Fibroblast of lung (primary cell): ENCODE data around the gene SMARCA2. TPM values are rescaled to one million over a fixed set of nuclear protein-coding genes. Genes with fewer than 3 reads are reported as not detected.

Experiments
- DNase-seq, 2 donors: peaks; one replicate each; pipeline versions ENCODE4 v3.0.0 to v3.0.0-alpha.2; 2010; ENCODE audit warnings: low read depth in 2 of 2
- H2AFZ ChIP-seq: 2 replicates; pipeline ENCODE4 v1.5.1; 2012; ENCODE audit warnings: low read length, control low read depth, inconsistent platforms
- H3K27ac ChIP-seq: 2 replicates; pipeline ENCODE4 v1.5.1; 2011; ENCODE audit warnings: low read length, control low read depth; ENCODE audit not compliant: insufficient read depth
- H3K27me3 ChIP-seq: 2 replicates; pipeline ENCODE4 v1.5.1; 2011; ENCODE audit warnings: mild to moderate bottlenecking, low read length; ENCODE audit not compliant: control insufficient read depth, insufficient read depth
- H3K36me3 ChIP-seq: 2 replicates; pipeline ENCODE4 v1.5.1; 2011; ENCODE audit warnings: low read length; ENCODE audit not compliant: control insufficient read depth, insufficient read depth
- H3K4me1 ChIP-seq: 2 replicates; pipeline ENCODE4 v1.5.1; 2011; ENCODE audit warnings: low read length; ENCODE audit not compliant: control insufficient read depth, insufficient read depth; ENCODE audit errors: extremely low read depth
- H3K4me2 ChIP-seq: 2 replicates; pipeline ENCODE4 v1.5.1; 2011; ENCODE audit warnings: low read length, control low read depth; ENCODE audit not compliant: insufficient read depth; ENCODE audit errors: extremely low read depth
- H3K4me3 ChIP-seq, 4 experiments: fragments of 200-600 bp in 1 of 4; sonication (generic) in 1 of 4; replicated peaks in 1 of 4; 2 replicates each; pipeline ENCODE4 v1.5.1; 2011 to 2016; ENCODE audit warnings: low read length in 4 of 4, low read depth in 3 of 4, mild to moderate bottlenecking in 3 of 4, control low read depth in 2 of 4, inconsistent platforms in 1 of 4, mixed read lengths in 1 of 4; ENCODE audit not compliant: insufficient read depth in 1 of 4; ENCODE audit errors: control extremely low read depth in 1 of 4
- H3K79me2 ChIP-seq: 2 replicates; pipeline ENCODE4 v1.5.1; 2012; ENCODE audit warnings: mild to moderate bottlenecking, low read length, inconsistent platforms; ENCODE audit not compliant: control insufficient read depth, insufficient read depth
- H3K9ac ChIP-seq: 2 replicates; pipeline ENCODE4 v1.5.1; 2011; ENCODE audit warnings: mild to moderate bottlenecking, low read length, control low read depth; ENCODE audit not compliant: insufficient read depth
- H3K9me3 ChIP-seq: 2 replicates; pipeline ENCODE4 v1.5.1; 2012; ENCODE audit warnings: low read depth, low read length; ENCODE audit not compliant: control insufficient read depth, insufficient read depth
- H4K20me1 ChIP-seq: 2 replicates; pipeline ENCODE4 v1.5.1; 2011; ENCODE audit warnings: low read length; ENCODE audit not compliant: control insufficient read depth, insufficient read depth; ENCODE audit errors: extremely low read depth
- CTCF ChIP-seq, 2 donors: IDR thresholded peaks in 1 of 2; conservative IDR thresholded peaks in 1 of 2; 1 replicate in 1 of 2; 2 replicates in 1 of 2; pipeline ENCODE4 v1.5.1; 2011 to 2012; ENCODE audit warnings: low read length in 2 of 2, control low read depth in 1 of 2, inconsistent platforms in 1 of 2, low read depth in 1 of 2, mild to moderate bottlenecking in 1 of 2
- EZH2 ChIP-seq: IDR thresholded peaks from 2 replicates; pipeline ENCODE4 v1.5.1; 2012; ENCODE audit warnings: low read length, control low read depth, mild to moderate bottlenecking; ENCODE audit errors: missing control alignments
- polyA plus RNA-seq, 2 donors: library from polyadenylated mRNA; depleted of rRNA in 1 of 2; stranded (reverse) in 1 of 2; unstranded in 1 of 2; fragments of >200 nt; gene quantifications; 2 replicates each; pipeline ENCODE4 v1.2.1, GENCODE V29; 2011 to 2012; ENCODE audit warnings: missing spikeins in 1 of 2
- total RNA-seq: library from RNA; depleted of rRNA; stranded (reverse); fragments of >200 nt; gene quantifications from 2 replicates; pipeline ENCODE4 v1.2.1, GENCODE V29; 2014

Gene SMARCA2
- total and polyA plus RNA-seq, 2 donors (not counting 1 experiment from before 2014, with no cell fraction given) = 36.8 to 62.3 TPM

DNA sequence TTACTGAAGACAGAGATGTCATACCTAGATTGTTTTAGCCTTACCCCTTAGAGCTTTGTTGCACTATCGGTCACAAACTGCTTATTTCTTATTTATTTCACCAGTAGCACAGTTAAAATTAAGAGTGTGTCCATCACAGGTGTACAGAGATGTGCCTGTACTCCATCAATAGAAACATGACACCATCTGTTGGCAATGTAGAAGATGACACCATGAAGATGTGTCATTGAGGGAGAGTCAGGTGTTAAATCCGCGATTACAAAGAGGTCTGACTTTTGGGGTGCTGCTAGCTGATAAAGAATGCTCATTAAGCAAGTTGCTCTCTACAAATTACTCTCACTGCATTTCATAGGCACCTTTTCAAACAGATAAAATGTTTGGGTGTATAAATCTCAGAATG, 164.4 kb downstream of the SMARCA2 start:
- no peak overlapping the region for H3K4me2 ChIP-seq
- no peaks in the 10 kb centered on the region for H3K79me2 ChIP-seq
- no peak overlapping the region for H3K27ac ChIP-seq
- no peaks in the 10 kb centered on the region for H3K27me3 ChIP-seq
- H3K4me1 ChIP-seq = no peaks in the 10 kb centered on the region
- H3K9ac ChIP-seq = no peak overlapping the region
- H3K36me3 ChIP-seq = no peaks in the 10 kb centered on the region
- no peak overlapping the region for H3K4me3 ChIP-seq
- H2AFZ ChIP-seq = no peak overlapping the region
- TF ChIP-seq EZH2 (no peak), CTCF (conservative IDR thresholded peaks at IDR 0.05 in 1 of 2, IDR thresholded peaks at IDR 0.05 in 1 of 2; ENCODE audit: low read depth in 1 of 2, low read length in 2 of 2) (no peak)
- H4K20me1 ChIP-seq = no peaks in the 10 kb centered on the region
- DNase-seq = no peak
- no peaks in the 10 kb centered on the region for H3K9me3 ChIP-seq

DNA sequence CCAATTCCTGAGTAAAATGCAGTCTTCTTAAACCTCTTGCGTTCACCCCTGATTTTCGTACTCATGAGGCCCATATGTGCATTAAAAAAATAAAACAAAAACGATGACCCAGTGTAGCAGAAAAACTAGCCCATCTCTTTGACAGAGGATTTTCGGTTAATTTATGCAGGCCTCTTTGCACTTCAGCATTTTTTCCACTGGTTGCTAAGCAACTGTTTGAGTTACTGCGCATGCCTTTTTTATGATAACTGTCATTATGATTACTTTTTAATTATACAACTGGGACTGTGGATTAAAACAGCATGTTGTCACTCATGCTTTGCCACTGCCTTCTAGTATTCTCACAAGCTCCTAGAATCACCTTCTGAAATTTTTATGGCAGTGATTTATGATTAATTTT, 165.0 kb downstream of the SMARCA2 start:
- Histone ChIP-seq H3K9me3 (no peaks in the 10 kb centered on the region), H3K27ac (no peak overlapping the region), H3K4me1 (no peaks in the 10 kb centered on the region), H3K36me3 (no peaks in the 10 kb centered on the region), H2AFZ (no peak overlapping the region), H3K79me2 (no peaks in the 10 kb centered on the region), H3K27me3 (no peaks in the 10 kb centered on the region), H4K20me1 (no peaks in the 10 kb centered on the region), H3K9ac (no peak overlapping the region), H3K4me3 (no peak overlapping the region), H3K4me2 (no peak overlapping the region)
- TF ChIP-seq EZH2 (no peak), CTCF (conservative IDR thresholded peaks at IDR 0.05 in 1 of 2, IDR thresholded peaks at IDR 0.05 in 1 of 2; ENCODE audit: low read depth in 1 of 2, low read length in 2 of 2) (no peak)
- DNase-seq = no peak

DNA sequence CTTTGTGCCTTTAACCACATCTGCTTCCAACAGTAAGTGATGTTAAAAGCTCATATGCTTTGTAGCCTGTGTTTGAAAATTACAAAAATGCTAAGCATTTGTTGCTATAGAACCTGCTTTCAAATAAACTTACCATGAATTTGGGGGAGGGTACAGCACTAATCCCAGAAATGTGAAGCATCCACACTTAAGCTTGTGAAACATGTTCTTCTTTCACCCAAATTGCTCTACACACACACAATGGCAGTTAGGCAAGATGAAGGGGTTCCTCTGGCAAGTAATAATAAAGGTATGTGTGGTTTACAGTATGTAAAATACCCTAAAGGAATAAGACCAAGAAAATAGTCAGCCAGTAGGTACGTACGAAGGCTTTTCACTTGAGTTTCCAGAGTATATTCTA, 165.6 kb downstream of the SMARCA2 start:
- H3K4me2 ChIP-seq = no peak overlapping the region
- no peaks in the 10 kb centered on the region for H4K20me1 ChIP-seq
- H3K4me1 ChIP-seq = no peaks in the 10 kb centered on the region
- no peak overlapping the region for H2AFZ ChIP-seq
- no peaks in the 10 kb centered on the region for H3K9me3 ChIP-seq
- H3K9ac ChIP-seq = no peak overlapping the region
- no peaks in the 10 kb centered on the region for H3K79me2 ChIP-seq
- H3K4me3 ChIP-seq = no peak overlapping the region
- TF ChIP-seq CTCF (conservative IDR thresholded peaks at IDR 0.05 in 1 of 2, IDR thresholded peaks at IDR 0.05 in 1 of 2; ENCODE audit: low read depth in 1 of 2, low read length in 2 of 2) (no peak), EZH2 (no peak)
- no peaks in the 10 kb centered on the region for H3K36me3 ChIP-seq
- no peak overlapping the region for H3K27ac ChIP-seq
- no peaks in the 10 kb centered on the region for H3K27me3 ChIP-seq
- DNase-seq = peak in 1 of 2 donors; percentile 46
